A549 treated with CpdA at 1 μM for 4 hours (cell line): Measurements from ENCODE around the gene CASP3. TPM values are rescaled to one million over a fixed set of nuclear protein-coding genes. Genes with fewer than 3 reads are reported as not detected.

Experiments
- total RNA-seq: library from RNA; stranded (reverse); fragments of 200-300 nt; extraction: Qiagen RNA extraction; gene quantifications from 5 replicates; pipeline ENCODE4 v1.2.3, GENCODE V29; 2022; ENCODE audit warnings: low read depth

CASP3 gene
- 19.5 to 33.4 TPM (median 22.2 TPM) in 5 replicates for total RNA-seq

GRCh38 chr4:184649026-184649970 lies at the start of gene CASP3, which contains the start of gene PRIMPOL:
TSS of gene CASP3 (minus strand) at chr4:184649447. CDS start at chr4:184638453, 10,994 bp downstream.
TSS of gene PRIMPOL (plus strand) at chr4:184649738. CDS start at chr4:184657141, 7,403 bp downstream.

Other genes with a start within 250 kb of the CASP3 start
- 12.6 to 15.5 TPM (median 14.4 TPM) in 5 replicates for gene IRF2, start 174.9 kb downstream of the CASP3 start, total RNA-seq
- gene PRIMPOL, start 291 bp upstream of the CASP3 start, total RNA-seq = 4.7 to 8.3 TPM (median 6.3 TPM) in 5 replicates
- gene CENPU, start 84.6 kb upstream of the CASP3 start, total RNA-seq = 21.3 to 27.6 TPM (median 24.3 TPM) in 5 replicates
- 10.8 to 13.5 TPM (median 11.8 TPM) in 5 replicates for gene ACSL1, start 176.5 kb upstream of the CASP3 start, total RNA-seq